BLaER1 (cell line): Measurements from ENCODE around the gene AKAP3.

Source experiments
- H3K27ac ChIP-seq: shearing (Covaris generic); formaldehyde crosslinking; 2 replicates; pipeline ENCODE4 v1.8.1; 2022
- H3K27me3 ChIP-seq: shearing (Covaris generic); formaldehyde crosslinking; 2 replicates; pipeline ENCODE4 v1.8.1; 2022
- H3K36me3 ChIP-seq: shearing (Covaris generic); formaldehyde crosslinking; 2 replicates; pipeline ENCODE4 v1.8.1; 2022
- H3K4me1 ChIP-seq: shearing (Covaris generic); formaldehyde crosslinking; 2 replicates; pipeline ENCODE4 v1.8.1; 2022
- H3K4me2 ChIP-seq: shearing (Covaris generic); formaldehyde crosslinking; 2 replicates; pipeline ENCODE4 v1.8.1; 2022
- H3K4me3 ChIP-seq: shearing (Covaris generic); formaldehyde crosslinking; 2 replicates; pipeline ENCODE4 v1.8.1; 2022
- H3K9ac ChIP-seq: shearing (Covaris generic); formaldehyde crosslinking; 2 replicates; pipeline ENCODE4 v1.8.1; 2022
- H3K9me3 ChIP-seq: shearing (Covaris generic); formaldehyde crosslinking; 2 replicates; pipeline ENCODE4 v1.8.1; 2022
- H4K20me1 ChIP-seq: shearing (Covaris generic); formaldehyde crosslinking; 2 replicates; pipeline ENCODE4 v1.8.1; 2022
- Cebpa-rat ChIP-seq: shearing (Covaris generic); IDR thresholded peaks from 2 replicates; pipeline ENCODE4 v1.8.1; 2022

Gene AKAP3

GRCh38 chr12:4580281-4580688, 68.6 kb downstream of the AKAP3 start:
- no peak overlapping the region for H3K4me3 ChIP-seq
- H3K27me3 ChIP-seq, result no peaks in the 10 kb centered on the region
- H3K36me3 ChIP-seq, result no peaks in the 10 kb centered on the region
- H3K27ac ChIP-seq, result no peak overlapping the region
- H3K9ac ChIP-seq, result no peak overlapping the region
- no peak for TF ChIP-seq Cebpa-rat
- H4K20me1 ChIP-seq, result no peaks in the 10 kb centered on the region
- peak overlapping the region; percentile 56 for H3K4me2 ChIP-seq
- no peaks in the 10 kb centered on the region for H3K9me3 ChIP-seq
- H3K4me1 ChIP-seq, result peaks cover 13% of the 10 kb centered on the region

GRCh38 chr12:4579305-4580102, 69.3 kb downstream of the AKAP3 start:
- Histone ChIP-seq H3K27ac (no peak overlapping the region), H3K36me3 (no peaks in the 10 kb centered on the region), H3K9ac (no peak overlapping the region), H3K4me2 (peak overlapping the region; percentile 56), H3K4me1 (peaks cover 19% of the 10 kb centered on the region), H3K9me3 (no peaks in the 10 kb centered on the region), H3K27me3 (no peaks in the 10 kb centered on the region), H4K20me1 (no peaks in the 10 kb centered on the region), H3K4me3 (no peak overlapping the region)
- TF ChIP-seq Cebpa-rat, result no peak

- Histone ChIP-seq H3K9ac (no peak overlapping the region), H3K4me3 (no peak overlapping the region), H4K20me1 (no peaks in the 10 kb centered on the region), H3K4me2 (no peak overlapping the region), H3K36me3 (peaks cover 3% of the 10 kb centered on the region; the same call in 1 of the 2 replicates), H3K27me3 (no peaks in the 10 kb centered on the region), H3K4me1 (peaks cover 10% of the 10 kb centered on the region), H3K9me3 (no peaks in the 10 kb centered on the region), H3K27ac (no peak overlapping the region)
- no peak for TF ChIP-seq Cebpa-rat
These were observed 76.2 kb downstream of the AKAP3 start for GRCh38 chr12:4572680-4573079.

- no peak overlapping the region for H3K4me3 ChIP-seq
- H3K9ac ChIP-seq, result no peak overlapping the region
- no peak overlapping the region for H3K27ac ChIP-seq
- H3K4me1 ChIP-seq, result peaks cover 28% of the 10 kb centered on the region; the same call in 1 of the 2 replicates
- no peaks in the 10 kb centered on the region for H3K27me3 ChIP-seq
- H4K20me1 ChIP-seq, result no peaks in the 10 kb centered on the region
- TF ChIP-seq Cebpa-rat, result no peak
- H3K36me3 ChIP-seq, result peaks cover 3% of the 10 kb centered on the region; the same call in 1 of the 2 replicates
- no peaks in the 10 kb centered on the region for H3K9me3 ChIP-seq
- H3K4me2 ChIP-seq, result no peak overlapping the region
These were observed 79.6 kb downstream of the AKAP3 start for GRCh38 chr12:4569261-4569660.

GRCh38 chr12:4567073-4567881, 81.6 kb downstream of the AKAP3 start:
- Histone ChIP-seq H3K27me3 (no peaks in the 10 kb centered on the region), H3K36me3 (peaks cover 3% of the 10 kb centered on the region; the same call in 1 of the 2 replicates), H3K27ac (peak overlapping the region; percentile 28; the same call in 1 of the 2 replicates), H3K9ac (no peak overlapping the region), H3K4me2 (peak overlapping the region; percentile 24; the same call in 1 of the 2 replicates), H4K20me1 (no peaks in the 10 kb centered on the region), H3K4me1 (peaks cover 42% of the 10 kb centered on the region), H3K4me3 (no peak overlapping the region), H3K9me3 (no peaks in the 10 kb centered on the region)
- TF ChIP-seq Cebpa-rat, result no peak

GRCh38 chr12:4566474-4566873, 82.4 kb downstream of the AKAP3 start:
- Histone ChIP-seq H3K4me3 (no peak overlapping the region), H3K27ac (no peak overlapping the region)

More at GRCh38 chr12:4566474-4566873, 82.4 kb downstream of the AKAP3 start:
- peaks cover 10% of the 10 kb centered on the region for H3K36me3 ChIP-seq
- H3K4me1 ChIP-seq, result peaks cover 42% of the 10 kb centered on the region
- no peak for TF ChIP-seq Cebpa-rat
- H3K9ac ChIP-seq, result no peak overlapping the region
- no peaks in the 10 kb centered on the region for H3K9me3 ChIP-seq
- H4K20me1 ChIP-seq, result no peaks in the 10 kb centered on the region
- H3K4me2 ChIP-seq, result peak overlapping the region; percentile 37
- H3K27me3 ChIP-seq, result no peaks in the 10 kb centered on the region
